Activated T-helper 1 cell treated with anti-CD3 and anti-CD28 coated beads, Interleukin-12 subunit alpha, Interleukin-12 subunit beta, Interleukin-2, Interleukin-4 antibody, amounts not matched to agents 30 ng/mL and 10 ng/mL and 1 ng/mL, durations not matched to agents 14 hours and 24 hours and 36 hours (primary cell): ENCODE measurements around the gene KRTAP16-1. TPM values are rescaled to one million over a fixed set of nuclear protein-coding genes. Genes with fewer than 3 reads are reported as not detected.

Experiments
- DNase-seq: peaks from one replicate; pipeline ENCODE4 v3.0.0; 2021; ENCODE audit warnings: low spot score
- H3K27ac Mint-ChIP-seq: one replicate; pipeline ENCODE4 v1.8.0; 2021; ENCODE audit warnings: mild to moderate bottlenecking, mixed read lengths
- H3K27me3 Mint-ChIP-seq: one replicate; pipeline ENCODE4 v1.8.0; 2022; ENCODE audit warnings: mild to moderate bottlenecking, moderate library complexity, mixed read lengths; ENCODE audit not compliant: insufficient read depth
- H3K36me3 Mint-ChIP-seq: one replicate; pipeline ENCODE4 v1.8.0; 2021; ENCODE audit warnings: low read depth, mixed read lengths
- H3K4me1 Mint-ChIP-seq: one replicate; pipeline ENCODE4 v1.8.0; 2021; ENCODE audit warnings: low read depth, mixed read lengths
- H3K4me3 Mint-ChIP-seq: one replicate; pipeline ENCODE4 v1.8.0; 2021; ENCODE audit warnings: mild to moderate bottlenecking, moderate library complexity, mixed read lengths
- H3K9me3 Mint-ChIP-seq: one replicate; pipeline ENCODE4 v1.8.0; 2021; ENCODE audit warnings: mixed read lengths
- intact Hi-C: fragments of 100-400 bp; cut with micrococcal nuclease; formaldehyde crosslinking; loops from one replicate; pipeline ENCODE4 v1.15.1; 2024
- total RNA-seq: library from RNA; stranded (reverse); gene quantifications from 2 replicates; pipeline ENCODE4 v1.2.3, GENCODE V29; 2022

KRTAP16-1 gene
- total RNA-seq, 1 donor from 2014 or later, result not detected

DNA sequence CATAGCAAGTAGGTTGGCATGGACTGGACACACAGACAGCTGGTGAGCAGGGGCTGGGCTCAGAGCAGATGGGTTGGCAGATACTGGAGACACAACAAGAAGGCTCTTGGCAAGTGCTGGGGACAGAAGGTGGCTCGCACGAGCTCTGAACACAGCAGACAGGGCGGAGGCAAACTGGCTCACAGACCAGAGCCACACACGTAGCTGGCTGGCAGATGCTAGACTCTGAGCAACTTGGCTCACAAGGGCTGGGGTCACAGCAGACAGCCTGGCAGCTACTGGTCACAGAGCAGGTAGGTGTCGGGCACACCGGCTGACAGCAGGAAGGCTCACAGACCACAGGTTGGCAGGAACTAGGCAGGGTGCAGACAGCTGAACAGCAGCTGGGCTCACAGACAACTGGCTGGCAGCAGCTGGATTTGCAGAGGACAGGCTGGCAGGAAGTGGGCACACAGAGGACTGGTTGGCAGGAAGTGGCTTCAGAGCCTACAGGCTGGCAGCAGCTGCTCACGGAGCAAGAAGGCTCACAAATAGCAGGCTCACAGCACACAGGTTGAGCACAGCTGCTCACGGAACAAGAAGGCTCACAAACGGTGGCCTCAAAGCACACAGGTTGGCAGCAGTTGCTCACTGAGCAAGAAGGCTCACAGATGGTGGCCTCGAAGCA lies 725 bp downstream of the KRTAP16-1 start:
- intact Hi-C loops, result loop anchor here (5.0 kb wide), 1 partner anchor 401 kb away; no protein-coding TSS in a partner anchor
- Mint-ChIP-seq H3K27me3 (peaks cover 12% of the 10 kb centered on the region), H3K4me3 (no peak overlapping the region), H3K9me3 (no peaks in the 10 kb centered on the region), H3K36me3 (no peaks in the 10 kb centered on the region), H3K4me1 (peaks cover 32% of the 10 kb centered on the region), H3K27ac (no peak overlapping the region)
- no peak for DNase-seq

- H3K27ac Mint-ChIP-seq, result no peak overlapping the region
- DNase-seq, result no peak
- peaks cover 32% of the 10 kb centered on the region for H3K4me1 Mint-ChIP-seq
- no peaks in the 10 kb centered on the region for H3K9me3 Mint-ChIP-seq
- no peak overlapping the region for H3K4me3 Mint-ChIP-seq
- no peaks in the 10 kb centered on the region for H3K36me3 Mint-ChIP-seq
- peaks cover 12% of the 10 kb centered on the region for H3K27me3 Mint-ChIP-seq
- intact Hi-C loops, result loop anchor here (5.0 kb wide), 1 partner anchor 400 kb away; no protein-coding TSS in a partner anchor
Observed at GRCh38 chr17:41307647-41308046, 1.5 kb downstream of the KRTAP16-1 start.

DNA sequence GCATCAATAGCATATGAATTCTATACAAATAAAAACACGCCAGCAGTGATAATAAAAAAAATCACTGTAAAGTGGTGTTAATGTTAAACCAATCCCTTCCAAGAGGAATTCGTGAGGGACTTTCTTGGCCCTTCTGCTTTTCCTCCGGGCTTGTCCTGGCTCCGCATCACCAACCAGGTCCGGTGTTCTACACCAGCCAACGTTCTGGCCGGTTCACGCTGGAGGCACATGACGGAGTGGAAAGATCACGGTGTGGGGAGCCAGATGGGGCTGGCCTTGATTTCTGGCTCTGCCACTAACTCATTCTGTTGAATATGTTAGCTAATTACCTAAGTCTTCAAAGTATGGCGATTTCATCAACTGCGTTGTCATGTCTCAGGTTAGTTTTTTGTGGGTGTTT lies 5.0 kb downstream of the KRTAP16-1 start:
- Mint-ChIP-seq H3K4me1 (peaks cover 16% of the 10 kb centered on the region), H3K4me3 (no peak overlapping the region), H3K36me3 (no peaks in the 10 kb centered on the region), H3K9me3 (no peaks in the 10 kb centered on the region), H3K27ac (no peak overlapping the region), H3K27me3 (peaks cover 9% of the 10 kb centered on the region)
- intact Hi-C loops, result no loop called here
- DNase-seq, result no peak

GRCh38 chr17:41302981-41303380 lies 6.1 kb downstream of the KRTAP16-1 start:
- H3K27me3 Mint-ChIP-seq, result peaks cover 11% of the 10 kb centered on the region
- H3K27ac Mint-ChIP-seq, result no peak overlapping the region
- intact Hi-C loops, result no loop called here
- peaks cover 5% of the 10 kb centered on the region for H3K4me1 Mint-ChIP-seq
- DNase-seq, result no peak
- no peak overlapping the region for H3K4me3 Mint-ChIP-seq
- H3K36me3 Mint-ChIP-seq, result no peaks in the 10 kb centered on the region
- H3K9me3 Mint-ChIP-seq, result no peaks in the 10 kb centered on the region

- Mint-ChIP-seq H3K9me3 (no peaks in the 10 kb centered on the region), H3K27me3 (peaks cover 5% of the 10 kb centered on the region), H3K36me3 (no peaks in the 10 kb centered on the region), H3K4me3 (no peak within 1 kb of the TSS), H3K27ac (no peak within 1 kb of the TSS), H3K4me1 (no peaks in the 10 kb centered on the region)
- DNase-seq, result no peak
- intact Hi-C loops, result no loop called here
Observed at GRCh38 chr17:41301916-41302901, 6.9 kb downstream of the KRTAP16-1 start, which contains the start of gene KRTAP29-1. Gene KRTAP29-1, minus strand, starts transcription at chr17:41302851. Its CDS starts 0 bp downstream, at chr17:41302851.

- Mint-ChIP-seq H3K27me3 (peaks cover 2% of the 10 kb centered on the region), H3K4me3 (no peak overlapping the region), H3K9me3 (no peaks in the 10 kb centered on the region), H3K4me1 (no peaks in the 10 kb centered on the region), H3K36me3 (no peaks in the 10 kb centered on the region), H3K27ac (no peak overlapping the region)
- intact Hi-C loops, result no loop called here
- no peak for DNase-seq
Observed at GRCh38 chr17:41301204-41301790, 7.8 kb downstream of the KRTAP16-1 start.

- DNase-seq, result no peak
Observed at GRCh38 chr17:41298458-41299135, 10.5 kb downstream of the KRTAP16-1 start.

DNA sequence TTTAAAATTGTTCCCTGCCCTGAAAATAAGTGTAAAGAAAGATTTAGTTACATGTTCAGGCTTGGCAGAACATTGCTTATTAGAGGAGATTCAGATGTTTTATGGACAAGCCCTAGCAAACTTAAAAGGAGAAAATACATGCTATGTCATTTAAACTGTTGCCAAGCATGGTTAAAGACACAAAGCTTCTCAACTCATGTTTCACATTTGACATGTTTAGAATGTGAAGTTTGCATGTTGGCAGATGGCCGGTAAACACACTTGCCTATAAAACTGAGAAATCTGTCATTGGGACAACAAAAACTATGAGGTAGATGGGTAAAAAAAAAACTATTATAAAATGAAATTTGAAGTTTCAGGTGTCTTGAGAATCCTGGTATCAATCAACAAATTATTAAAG lies 12.3 kb downstream of the KRTAP16-1 start:
- H3K36me3 Mint-ChIP-seq, result no peaks in the 10 kb centered on the region
- H3K9me3 Mint-ChIP-seq, result no peaks in the 10 kb centered on the region
- H3K27ac Mint-ChIP-seq, result no peak overlapping the region
- H3K27me3 Mint-ChIP-seq, result peaks cover 9% of the 10 kb centered on the region
- no peak overlapping the region for H3K4me3 Mint-ChIP-seq
- DNase-seq, result no peak
- intact Hi-C loops, result no loop called here
- H3K4me1 Mint-ChIP-seq, result no peaks in the 10 kb centered on the region

More at GRCh38 chr17:41298458-41299135, 10.5 kb downstream of the KRTAP16-1 start:
- no peaks in the 10 kb centered on the region for H3K36me3 Mint-ChIP-seq
- no peak overlapping the region for H3K4me3 Mint-ChIP-seq
- intact Hi-C loops, result no loop called here
- H3K4me1 Mint-ChIP-seq, result no peaks in the 10 kb centered on the region
- peaks cover 4% of the 10 kb centered on the region for H3K27me3 Mint-ChIP-seq
- H3K27ac Mint-ChIP-seq, result no peak overlapping the region
- H3K9me3 Mint-ChIP-seq, result no peaks in the 10 kb centered on the region

GRCh38 chr17:41294016-41294415 lies 15.1 kb downstream of the KRTAP16-1 start:
- no peaks in the 10 kb centered on the region for H3K36me3 Mint-ChIP-seq
- intact Hi-C loops, result no loop called here
- no peaks in the 10 kb centered on the region for H3K4me1 Mint-ChIP-seq
- peaks cover 9% of the 10 kb centered on the region for H3K27me3 Mint-ChIP-seq
- H3K27ac Mint-ChIP-seq, result no peak overlapping the region
- no peak overlapping the region for H3K4me3 Mint-ChIP-seq
- DNase-seq, result no peak
- no peaks in the 10 kb centered on the region for H3K9me3 Mint-ChIP-seq

DNA sequence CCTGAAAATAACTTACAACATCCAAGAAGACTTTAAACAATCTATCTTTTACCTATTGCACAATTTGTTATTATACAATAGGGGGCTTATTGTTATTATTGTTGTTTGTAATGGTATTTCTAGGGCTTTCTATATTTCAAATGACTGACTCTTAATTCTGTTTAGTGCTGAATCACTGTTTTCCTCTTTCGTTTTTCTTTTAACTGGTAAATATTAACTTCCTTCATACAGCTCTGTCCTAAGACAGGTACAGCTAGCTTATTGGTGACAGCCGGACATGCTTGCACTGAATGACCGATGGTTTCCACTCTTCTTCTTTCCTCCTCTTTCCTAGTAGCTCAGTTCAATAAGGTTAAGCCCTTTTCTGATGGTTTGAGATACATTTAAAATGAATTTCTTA lies 22.1 kb downstream of the KRTAP16-1 start:
- H3K9me3 Mint-ChIP-seq, result no peaks in the 10 kb centered on the region
- no peaks in the 10 kb centered on the region for H3K4me1 Mint-ChIP-seq
- intact Hi-C loops, result no loop called here

GRCh38 chr17:41284546-41284945 lies 24.6 kb downstream of the KRTAP16-1 start:
- Mint-ChIP-seq H3K9me3 (no peaks in the 10 kb centered on the region), H3K4me3 (no peak overlapping the region), H3K27ac (no peak overlapping the region), H3K27me3 (peaks cover 2% of the 10 kb centered on the region), H3K4me1 (no peaks in the 10 kb centered on the region), H3K36me3 (no peaks in the 10 kb centered on the region)
- no peak for DNase-seq
- intact Hi-C loops, result no loop called here

More for the DNA sequence above, 22.1 kb downstream of the KRTAP16-1 start:
- no peak overlapping the region for H3K4me3 Mint-ChIP-seq
- no peak for DNase-seq
- peaks cover 2% of the 10 kb centered on the region for H3K27me3 Mint-ChIP-seq
- no peaks in the 10 kb centered on the region for H3K36me3 Mint-ChIP-seq
- no peak overlapping the region for H3K27ac Mint-ChIP-seq

GRCh38 chr17:41284043-41284442 lies 25.1 kb downstream of the KRTAP16-1 start:
- DNase-seq, result no peak
- H3K9me3 Mint-ChIP-seq, result no peaks in the 10 kb centered on the region
- H3K27ac Mint-ChIP-seq, result no peak overlapping the region
- peaks cover 3% of the 10 kb centered on the region for H3K27me3 Mint-ChIP-seq
- H3K36me3 Mint-ChIP-seq, result no peaks in the 10 kb centered on the region
- H3K4me1 Mint-ChIP-seq, result no peaks in the 10 kb centered on the region
- intact Hi-C loops, result no loop called here
- no peak overlapping the region for H3K4me3 Mint-ChIP-seq
